Neural progenitor cell (in vitro differentiated cells): ENCODE measurements around the gene NAA40. TPM values are rescaled to one million over a fixed set of nuclear protein-coding genes. Genes with fewer than 3 reads are reported as not detected.

Source experiments
- DNase-seq: peaks from one replicate; pipeline ENCODE4 v3.0.0-alpha.2; 2016; ENCODE audit warnings: low spot score
- H2AFZ ChIP-seq: fragments of 200-600 bp; sonication (generic); replicated peaks from 2 replicates; pipeline ENCODE4 v1.6.1; 2016; ENCODE audit warnings: antibody characterized with exemption
- H3F3A ChIP-seq: fragments of 200-600 bp; sonication (generic); 2 replicates; pipeline ENCODE4 v1.6.1; 2016; ENCODE audit warnings: antibody characterized with exemption, low read depth
- H3K27ac ChIP-seq: fragments of 200-600 bp; sonication (generic); 2 replicates; pipeline ENCODE4 v1.5.1; 2016; ENCODE audit warnings: mild to moderate bottlenecking
- H3K27me3 ChIP-seq: fragments of 200-600 bp; sonication (generic); 2 replicates; pipeline ENCODE4 v1.6.1; 2016; ENCODE audit warnings: mild to moderate bottlenecking, moderate library complexity
- H3K36me3 ChIP-seq: fragments of 200-600 bp; sonication (generic); 2 replicates; pipeline ENCODE4 v1.5.1; 2016
- H3K4me1 ChIP-seq: fragments of 200-600 bp; sonication (generic); 2 replicates; pipeline ENCODE4 v1.6.1; 2016; ENCODE audit warnings: mixed run types
- H3K4me2 ChIP-seq: fragments of 200-600 bp; sonication (generic); 2 replicates; pipeline ENCODE4 v1.6.1; 2016
- H3K4me3 ChIP-seq: fragments of 200-600 bp; sonication (generic); 2 replicates; pipeline ENCODE4 v1.5.1; 2016
- H3K79me2 ChIP-seq: fragments of 200-600 bp; sonication (generic); 2 replicates; pipeline ENCODE4 v1.6.1; 2016; ENCODE audit warnings: low read depth
- H3K9ac ChIP-seq: fragments of 200-600 bp; sonication (generic); 2 replicates; pipeline ENCODE4 v1.6.1; 2016
- H3K9me3 ChIP-seq: fragments of 200-600 bp; sonication (generic); 2 replicates; pipeline ENCODE4 v1.5.1; 2016; ENCODE audit warnings: low read depth
- H4K20me1 ChIP-seq: fragments of 200-600 bp; sonication (generic); 2 replicates; pipeline ENCODE4 v1.6.1; 2016; ENCODE audit warnings: low read depth
- H3K27ac Mint-ChIP-seq: 3 replicates; pipeline ENCODE4 v1.8.0; 2021; ENCODE audit warnings: mixed read lengths
- H3K27me3 Mint-ChIP-seq: 2 replicates; pipeline ENCODE4 v1.8.0; 2022; ENCODE audit warnings: low read depth, mild to moderate bottlenecking, inconsistent platforms, moderate library complexity, mixed read lengths; ENCODE audit not compliant: insufficient read depth
- H3K36me3 Mint-ChIP-seq: 3 replicates; pipeline ENCODE4 v1.8.0; 2021; ENCODE audit warnings: mixed read lengths
- H3K4me1 Mint-ChIP-seq: 3 replicates; pipeline ENCODE4 v1.8.0; 2021; ENCODE audit warnings: mixed read lengths
- H3K4me3 Mint-ChIP-seq: 3 replicates; pipeline ENCODE4 v1.8.0; 2021; ENCODE audit warnings: mild to moderate bottlenecking, moderate library complexity, mixed read lengths
- H3K9me3 Mint-ChIP-seq: 3 replicates; pipeline ENCODE4 v1.8.0; 2020; ENCODE audit warnings: mixed read lengths
- EZH2 ChIP-seq: fragments of 200-600 bp; sonication (generic); IDR thresholded peaks from 2 replicates; pipeline ENCODE4 v1.6.1; 2017; ENCODE audit warnings: antibody characterized with exemption, mild to moderate bottlenecking, moderate library complexity
- EZH2phosphoT487 ChIP-seq: fragments of 200-600 bp; sonication (generic); IDR thresholded peaks from 2 replicates; pipeline ENCODE4 v1.6.1; 2017; ENCODE audit warnings: antibody characterized with exemption
- total RNA-seq: library from RNA; depleted of rRNA; stranded (reverse); fragments of >200 nt; gene quantifications from 2 replicates; pipeline ENCODE4 v1.2.3, GENCODE V29; 2015; ENCODE audit warnings: low replicate concordance
- TF ChIP-seq, protein P1 (sequence below): fragments of 200-600 bp; sonication (generic); IDR thresholded peaks from 2 replicates; pipeline ENCODE4 v1.5.1; 2017; ENCODE audit warnings: antibody characterized with exemption, mild to moderate bottlenecking

The NAA40 gene
- total RNA-seq, 1 donor from 2014 or later = 38.7 TPM

- no peaks in the 10 kb centered on the region for H4K20me1 ChIP-seq
- H3F3A ChIP-seq = peaks cover 32% of the 10 kb centered on the region
- Mint-ChIP-seq H3K27me3 (peaks cover 6% of the 10 kb centered on the region), H3K27ac (no peak overlapping the region), H3K9me3 (peaks cover 2% of the 10 kb centered on the region), H3K4me1 (peaks cover 24% of the 10 kb centered on the region), H3K4me3 (no peak overlapping the region), H3K36me3 (no peaks in the 10 kb centered on the region)
- H3K9ac ChIP-seq = no peak overlapping the region
- peaks cover 8% of the 10 kb centered on the region for H3K27me3 ChIP-seq
- no peaks in the 10 kb centered on the region for H3K9me3 ChIP-seq
- H2AFZ ChIP-seq = no peak overlapping the region
- TF ChIP-seq EZH2 (no peak), EZH2phosphoT487 (no peak)
- TF ChIP-seq, protein P1, sequence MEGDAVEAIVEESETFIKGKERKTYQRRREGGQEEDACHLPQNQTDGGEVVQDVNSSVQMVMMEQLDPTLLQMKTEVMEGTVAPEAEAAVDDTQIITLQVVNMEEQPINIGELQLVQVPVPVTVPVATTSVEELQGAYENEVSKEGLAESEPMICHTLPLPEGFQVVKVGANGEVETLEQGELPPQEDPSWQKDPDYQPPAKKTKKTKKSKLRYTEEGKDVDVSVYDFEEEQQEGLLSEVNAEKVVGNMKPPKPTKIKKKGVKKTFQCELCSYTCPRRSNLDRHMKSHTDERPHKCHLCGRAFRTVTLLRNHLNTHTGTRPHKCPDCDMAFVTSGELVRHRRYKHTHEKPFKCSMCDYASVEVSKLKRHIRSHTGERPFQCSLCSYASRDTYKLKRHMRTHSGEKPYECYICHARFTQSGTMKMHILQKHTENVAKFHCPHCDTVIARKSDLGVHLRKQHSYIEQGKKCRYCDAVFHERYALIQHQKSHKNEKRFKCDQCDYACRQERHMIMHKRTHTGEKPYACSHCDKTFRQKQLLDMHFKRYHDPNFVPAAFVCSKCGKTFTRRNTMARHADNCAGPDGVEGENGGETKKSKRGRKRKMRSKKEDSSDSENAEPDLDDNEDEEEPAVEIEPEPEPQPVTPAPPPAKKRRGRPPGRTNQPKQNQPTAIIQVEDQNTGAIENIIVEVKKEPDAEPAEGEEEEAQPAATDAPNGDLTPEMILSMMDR = no peak
- H3K79me2 ChIP-seq = no peaks in the 10 kb centered on the region
- no peaks in the 10 kb centered on the region for H3K36me3 ChIP-seq
- no peak overlapping the region for H3K27ac ChIP-seq
- H3K4me2 ChIP-seq = no peak overlapping the region
- H3K4me1 ChIP-seq = peaks cover 27% of the 10 kb centered on the region
- DNase-seq = no peak
- no peak overlapping the region for H3K4me3 ChIP-seq
Observed at GRCh38 chr11:63923319-63923718, 15.5 kb upstream of the NAA40 start.

DNA sequence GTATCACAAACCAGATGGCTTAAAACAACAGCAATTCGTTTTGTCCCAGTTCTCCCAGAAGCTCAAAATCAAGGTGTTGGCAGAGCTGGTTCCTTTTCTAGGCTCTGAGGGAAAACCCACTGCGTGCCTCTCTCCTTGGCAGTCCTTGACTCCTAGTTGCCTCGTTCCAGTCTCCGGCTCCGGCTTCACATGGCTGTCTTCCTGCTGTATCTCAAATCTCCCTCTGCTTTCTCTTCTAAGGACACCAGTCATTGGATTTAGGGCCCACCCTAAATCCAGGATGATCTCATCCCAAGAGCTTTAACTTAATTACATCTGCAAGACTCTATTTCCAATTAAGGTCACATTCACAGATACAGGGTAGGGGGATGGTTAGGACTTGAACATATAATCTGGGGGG, 9.2 kb upstream of the NAA40 start:
- Histone ChIP-seq H2AFZ (no peak overlapping the region), H3F3A (no peaks in the 10 kb centered on the region), H4K20me1 (no peaks in the 10 kb centered on the region), H3K4me1 (no peaks in the 10 kb centered on the region), H3K79me2 (no peaks in the 10 kb centered on the region), H3K27ac (no peak overlapping the region), H3K9ac (no peak overlapping the region), H3K4me2 (no peak overlapping the region), H3K4me3 (no peak overlapping the region), H3K9me3 (no peaks in the 10 kb centered on the region), H3K36me3 (no peaks in the 10 kb centered on the region), H3K27me3 (peaks cover 7% of the 10 kb centered on the region)
- H3K36me3 Mint-ChIP-seq = no peaks in the 10 kb centered on the region
- TF ChIP-seq, protein P1 = no peak
- TF ChIP-seq EZH2 (no peak), EZH2phosphoT487 (no peak)
- peaks cover 21% of the 10 kb centered on the region for H3K27me3 Mint-ChIP-seq
- no peak overlapping the region for H3K4me3 Mint-ChIP-seq
- H3K4me1 Mint-ChIP-seq = peaks cover 6% of the 10 kb centered on the region
- H3K27ac Mint-ChIP-seq = peak overlapping the region; percentile 4
- no peaks in the 10 kb centered on the region for H3K9me3 Mint-ChIP-seq
- DNase-seq = no peak

DNA sequence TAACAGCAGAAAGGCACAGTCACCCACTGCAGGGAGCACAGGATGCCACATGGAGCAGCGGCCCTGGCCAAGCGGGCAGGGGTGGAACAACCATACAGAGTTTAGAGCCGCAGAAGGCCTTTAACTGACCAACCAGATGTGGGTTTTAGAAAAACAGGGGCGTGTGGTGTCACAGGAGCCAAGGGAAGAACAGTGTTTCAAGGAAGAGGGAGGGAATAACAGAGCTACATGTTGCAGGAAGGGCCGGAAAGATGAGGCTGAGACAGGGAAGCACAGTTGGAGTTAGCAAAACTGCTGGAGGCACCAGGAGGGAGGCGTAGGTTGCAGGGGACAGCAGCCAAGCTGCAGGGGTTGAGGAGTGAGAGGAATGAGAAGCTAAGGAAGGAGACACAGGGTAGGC, 7.8 kb upstream of the NAA40 start:
- DNase-seq = no peak
- Histone ChIP-seq H3F3A (no peaks in the 10 kb centered on the region), H2AFZ (no peak overlapping the region), H3K27me3 (peaks cover 7% of the 10 kb centered on the region), H3K4me2 (no peak overlapping the region), H3K27ac (no peak overlapping the region), H3K36me3 (no peaks in the 10 kb centered on the region), H3K4me1 (no peaks in the 10 kb centered on the region), H3K9me3 (no peaks in the 10 kb centered on the region), H3K79me2 (no peaks in the 10 kb centered on the region), H4K20me1 (no peaks in the 10 kb centered on the region), H3K9ac (no peak overlapping the region), H3K4me3 (no peak overlapping the region)
- no peaks in the 10 kb centered on the region for H3K36me3 Mint-ChIP-seq
- H3K4me3 Mint-ChIP-seq = peak overlapping the region; percentile 21
- H3K27me3 Mint-ChIP-seq = peaks cover 24% of the 10 kb centered on the region
- peaks cover 7% of the 10 kb centered on the region for H3K4me1 Mint-ChIP-seq
- H3K27ac Mint-ChIP-seq = peak overlapping the region; percentile 89
- TF ChIP-seq, protein P1 = no peak
- peaks cover 2% of the 10 kb centered on the region for H3K9me3 Mint-ChIP-seq
